ENCODE data around the gene IL3RA.
"Not testable (repeated sequence)": the region's sequence is repeated elsewhere in the genome, so short reads cannot be mapped to it uniquely, and the experiment has no call there.

The IL3RA gene

DNA sequence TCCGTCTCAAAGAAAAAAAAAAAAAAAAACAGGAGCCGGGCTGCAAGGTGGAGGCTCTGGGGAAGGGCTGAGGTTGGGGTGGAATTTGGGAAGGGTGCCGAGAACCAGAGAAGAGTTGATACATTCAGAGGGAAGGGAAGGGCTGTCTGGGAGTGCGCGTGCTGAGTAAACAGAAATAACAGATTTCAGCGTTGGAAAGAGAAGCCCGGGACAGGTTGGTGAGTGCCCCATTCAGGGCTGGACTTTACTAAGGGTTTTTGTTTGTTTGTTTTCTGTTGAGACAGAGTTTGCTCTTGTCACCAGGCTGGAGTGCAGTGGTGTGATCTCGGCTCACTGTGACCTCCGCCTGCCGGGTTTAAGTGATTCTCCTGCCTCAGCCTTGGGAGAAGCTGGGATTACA, 1.7 kb upstream of the IL3RA start:
- peak; percentile 14 for DNase-seq (ENCODE audit: low read depth)
- H3K4me3 ChIP-seq (ENCODE audit: low read length): no peak overlapping the region
- TF ChIP-seq, protein P1, sequence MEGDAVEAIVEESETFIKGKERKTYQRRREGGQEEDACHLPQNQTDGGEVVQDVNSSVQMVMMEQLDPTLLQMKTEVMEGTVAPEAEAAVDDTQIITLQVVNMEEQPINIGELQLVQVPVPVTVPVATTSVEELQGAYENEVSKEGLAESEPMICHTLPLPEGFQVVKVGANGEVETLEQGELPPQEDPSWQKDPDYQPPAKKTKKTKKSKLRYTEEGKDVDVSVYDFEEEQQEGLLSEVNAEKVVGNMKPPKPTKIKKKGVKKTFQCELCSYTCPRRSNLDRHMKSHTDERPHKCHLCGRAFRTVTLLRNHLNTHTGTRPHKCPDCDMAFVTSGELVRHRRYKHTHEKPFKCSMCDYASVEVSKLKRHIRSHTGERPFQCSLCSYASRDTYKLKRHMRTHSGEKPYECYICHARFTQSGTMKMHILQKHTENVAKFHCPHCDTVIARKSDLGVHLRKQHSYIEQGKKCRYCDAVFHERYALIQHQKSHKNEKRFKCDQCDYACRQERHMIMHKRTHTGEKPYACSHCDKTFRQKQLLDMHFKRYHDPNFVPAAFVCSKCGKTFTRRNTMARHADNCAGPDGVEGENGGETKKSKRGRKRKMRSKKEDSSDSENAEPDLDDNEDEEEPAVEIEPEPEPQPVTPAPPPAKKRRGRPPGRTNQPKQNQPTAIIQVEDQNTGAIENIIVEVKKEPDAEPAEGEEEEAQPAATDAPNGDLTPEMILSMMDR (IDR thresholded peaks at IDR 0.05; ENCODE audit: insufficient read depth, low read depth, low read length, missing control alignments): no peak

DNA sequence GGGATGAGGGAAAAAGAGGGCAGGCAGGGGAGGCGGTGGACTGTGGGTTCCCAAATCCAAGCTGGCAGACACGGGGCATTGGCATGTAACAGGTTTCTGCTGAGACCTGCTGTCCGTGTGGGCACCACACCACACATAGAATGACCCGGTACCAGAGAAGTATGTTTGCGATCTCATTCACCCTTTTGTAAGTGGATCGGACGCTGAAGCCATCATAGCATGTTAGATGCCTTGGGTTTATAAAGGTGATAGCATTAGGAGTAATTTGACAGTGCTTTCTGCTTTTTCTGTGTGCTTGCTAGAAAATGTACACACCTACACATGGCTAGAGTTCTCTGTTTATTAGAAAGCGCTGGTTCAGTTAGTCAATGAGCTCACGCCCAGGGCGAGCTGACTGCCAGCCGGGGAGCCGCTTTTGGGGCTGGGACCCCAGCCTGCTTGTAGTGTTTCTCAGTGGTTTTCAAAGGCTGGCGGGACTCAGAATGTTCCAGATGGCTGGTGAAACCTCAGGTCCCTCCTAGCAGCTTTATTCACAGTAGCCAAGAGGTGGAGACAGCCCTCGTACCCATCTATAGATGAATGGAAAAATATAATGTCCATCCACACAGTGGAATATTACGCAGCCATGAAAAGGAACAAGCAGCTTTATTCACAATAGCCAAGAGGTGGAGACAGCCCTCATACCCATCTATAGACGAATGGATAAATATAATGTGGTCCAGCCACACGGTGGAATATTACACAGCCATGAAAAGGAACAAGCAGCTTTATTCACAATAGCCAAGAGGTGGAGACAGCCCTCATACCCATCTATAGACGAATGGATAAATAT, 579 bp downstream of the IL3RA start:
- H3K4me3 ChIP-seq (ENCODE audit: low read length): no peak overlapping the region
- DNase-seq (ENCODE audit: low read depth): no peak

DNA sequence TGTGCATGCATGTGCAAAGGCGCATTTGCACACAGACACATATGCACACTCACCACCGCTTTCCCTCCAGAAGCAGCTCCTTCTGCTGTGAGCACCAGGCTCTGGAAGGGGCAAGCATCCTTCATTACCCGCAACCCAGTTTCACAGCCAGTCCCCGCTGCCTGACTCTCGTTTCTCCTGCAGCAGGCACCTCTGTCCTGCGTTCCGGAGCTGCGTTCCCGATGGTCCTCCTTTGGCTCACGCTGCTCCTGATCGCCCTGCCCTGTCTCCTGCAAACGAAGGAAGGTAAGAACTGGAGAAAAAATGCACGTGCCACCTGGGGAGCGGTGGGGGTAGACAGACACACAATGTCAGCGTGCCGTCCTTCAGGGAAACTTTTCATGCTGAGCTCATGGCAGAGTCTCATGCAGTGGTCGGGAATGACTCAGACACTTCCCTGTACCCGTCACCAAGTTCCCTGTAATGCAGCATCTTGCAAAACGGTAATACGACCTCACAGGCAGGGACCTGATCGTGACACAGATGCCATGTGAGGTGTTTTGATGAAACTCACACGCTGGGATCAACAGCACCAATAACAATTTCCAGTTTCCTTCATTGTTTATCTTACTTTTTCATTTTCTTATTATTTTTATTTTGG, 5.1 kb downstream of the IL3RA start:
- TF ChIP-seq, protein P1 (IDR thresholded peaks at IDR 0.05; ENCODE audit: insufficient read depth, low read depth, low read length, missing control alignments): no peak
- no peak overlapping the region for H3K4me3 ChIP-seq (ENCODE audit: low read length)
- DNase-seq (ENCODE audit: low read depth): no peak

More for the DNA sequence above, 579 bp downstream of the IL3RA start:
- TF ChIP-seq, protein P1 (IDR thresholded peaks at IDR 0.05; ENCODE audit: insufficient read depth, low read depth, low read length, missing control alignments): no peak

DNA sequence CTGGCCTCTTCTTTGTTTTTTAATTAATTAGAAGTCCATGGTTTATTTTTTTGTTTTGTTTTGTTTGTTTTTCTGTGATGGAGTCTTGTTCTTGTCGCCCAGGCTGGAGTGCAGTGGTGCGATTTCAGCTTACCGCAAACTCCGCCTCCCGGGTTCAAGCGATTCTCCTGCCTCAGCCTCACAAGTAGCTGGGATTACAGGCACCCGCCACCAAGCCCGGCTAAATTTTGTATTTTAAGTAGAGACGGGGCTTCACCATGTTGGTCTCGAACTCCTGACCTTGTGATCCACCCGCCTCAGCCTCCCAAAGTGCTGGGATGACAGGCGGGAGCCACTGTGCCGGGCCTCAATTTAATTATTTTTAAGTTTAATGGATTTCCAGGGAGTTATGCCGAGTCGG, 13.0 kb downstream of the IL3RA start:
- DNase-seq (ENCODE audit: low read depth); H3K4me3 ChIP-seq (ENCODE audit: low read length): not testable (repeated sequence)

DNA sequence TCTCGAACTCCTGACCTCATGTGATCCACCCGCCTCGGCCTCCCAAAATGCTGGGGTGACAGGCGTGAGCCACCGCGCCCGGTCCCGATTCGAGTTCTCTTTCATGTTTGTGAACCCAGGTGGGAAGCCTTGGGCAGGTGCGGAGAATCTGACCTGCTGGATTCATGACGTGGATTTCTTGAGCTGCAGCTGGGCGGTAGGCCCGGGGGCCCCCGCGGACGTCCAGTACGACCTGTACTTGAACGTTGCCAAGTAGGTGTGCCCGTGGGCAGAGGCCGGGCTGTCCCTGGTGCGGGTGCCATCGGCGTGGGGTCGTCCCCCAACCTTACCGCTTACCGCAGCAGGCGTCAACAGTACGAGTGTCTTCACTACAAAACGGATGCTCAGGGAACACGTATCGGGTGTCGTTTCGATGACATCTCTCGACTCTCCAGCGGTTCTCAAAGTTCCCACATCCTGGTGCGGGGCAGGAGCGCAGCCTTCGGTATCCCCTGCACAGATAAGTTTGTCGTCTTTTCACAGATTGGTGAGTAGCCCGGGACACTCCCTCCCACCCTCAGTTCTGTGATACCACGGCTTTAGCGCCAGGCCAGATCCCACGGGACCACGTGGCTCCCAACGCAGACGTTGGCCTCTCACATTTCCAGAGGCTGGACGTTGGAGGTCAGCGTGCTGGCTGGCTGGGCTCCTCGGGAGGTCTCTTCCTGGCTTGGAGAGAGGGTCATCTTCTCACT, 15.6 kb downstream of the IL3RA start:
- no peak for DNase-seq (ENCODE audit: low read depth)
- H3K4me3 ChIP-seq (ENCODE audit: low read length): no peak overlapping the region
- TF ChIP-seq, protein P1 (IDR thresholded peaks at IDR 0.05; ENCODE audit: insufficient read depth, low read depth, low read length, missing control alignments): no peak

DNA sequence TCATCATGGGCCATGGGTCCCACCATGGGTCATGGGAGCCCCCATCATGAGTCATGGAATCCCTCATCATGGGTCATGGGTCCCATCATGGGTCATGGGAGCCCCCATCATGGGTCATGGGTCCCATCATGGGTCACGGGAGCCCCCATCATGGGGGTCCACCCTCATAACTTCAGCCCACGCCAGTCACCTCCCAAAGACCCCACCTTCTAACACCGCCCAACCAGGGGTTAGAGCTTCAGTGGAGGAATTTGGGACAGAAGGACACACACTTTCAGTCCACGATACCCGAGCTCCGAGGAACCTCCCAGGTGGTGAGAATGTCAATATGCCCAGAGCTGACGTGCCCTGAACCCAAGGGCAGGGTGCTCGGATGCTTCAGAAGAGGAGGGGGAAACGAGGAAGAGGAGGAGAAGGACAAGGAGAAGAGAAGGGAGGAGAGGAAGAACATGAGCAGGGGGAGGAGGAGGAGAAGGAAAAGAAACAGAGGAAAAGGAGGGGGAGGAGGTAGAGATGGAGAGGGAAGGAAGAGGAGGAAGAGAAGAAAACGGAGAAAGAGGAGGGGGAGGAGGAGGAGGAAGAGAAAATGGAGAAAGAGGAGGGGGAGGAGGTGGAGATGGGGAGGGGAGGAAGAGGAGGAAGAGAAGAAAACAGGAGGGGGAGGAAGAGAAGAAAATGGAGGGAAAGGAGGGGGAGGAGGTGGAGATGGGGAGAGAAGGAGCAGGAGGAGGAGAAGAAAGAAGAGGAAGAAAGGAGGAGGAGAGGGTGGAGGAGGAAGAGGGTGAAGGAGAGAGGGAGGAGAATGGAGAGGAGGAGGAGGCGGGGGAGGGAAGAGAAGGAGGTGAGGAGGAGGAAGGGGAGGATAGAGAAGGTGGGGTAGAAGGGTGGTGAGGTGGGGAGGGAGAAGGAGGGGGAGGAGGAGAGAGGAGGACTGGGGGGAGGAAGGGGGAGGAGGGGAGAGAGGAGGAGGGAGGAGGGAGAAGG, 17.7 kb downstream of the IL3RA start:
- H3K4me3 ChIP-seq (ENCODE audit: low read length): no peak overlapping the region
- no peak for DNase-seq (ENCODE audit: low read depth)
- TF ChIP-seq, protein P1 (IDR thresholded peaks at IDR 0.05; ENCODE audit: insufficient read depth, low read depth, low read length, missing control alignments): no peak

Data from epithelial cell of esophagus (primary cell).